Peyer's patch (tissue), 4 donors: ENCODE data around the gene CD24. TPM values are rescaled to one million over a fixed set of nuclear protein-coding genes. Genes with fewer than 3 reads are reported as not detected.

Experiments used
- DNase-seq, 3 donors: peaks; one replicate each; pipeline ENCODE4 v3.0.0-alpha.2; 2017 to 2019
- H3K27ac ChIP-seq, 4 donors: fragments of 200-600 bp; sonication (generic); one replicate each; pipeline ENCODE4 v1.5.1; 2016 to 2019
- H3K27me3 ChIP-seq, 2 donors: fragments of 200-600 bp; sonication (generic); one replicate each; pipeline ENCODE4 v1.5.1; 2019
- H3K36me3 ChIP-seq, 3 donors: fragments of 200-600 bp; sonication (generic); one replicate each; pipeline ENCODE4 v1.5.1; 2016 to 2019
- H3K4me1 ChIP-seq, 4 donors: fragments of 200-600 bp; sonication (generic); one replicate each; pipeline ENCODE4 v1.5.1; 2016 to 2019
- H3K4me3 ChIP-seq, 4 donors: fragments of 200-600 bp; sonication (generic); 1 replicate in 3 of 4; 2 replicates in 1 of 4; pipeline ENCODE4 v1.5.1; 2016 to 2019; ENCODE audit warnings: mild to moderate bottlenecking in 1 of 4
- H3K9me3 ChIP-seq, 4 donors: fragments of 200-600 bp; sonication (generic); one replicate each; pipeline ENCODE4 v1.5.1; 2016 to 2019; ENCODE audit warnings: mild to moderate bottlenecking in 1 of 4
- CTCF ChIP-seq, 6 experiments: fragments of 450-650 bp in 4 of 6; fragments of 200-600 bp in 2 of 6; sonication (generic) in 1 of 6; IDR thresholded peaks; one replicate each; pipeline ENCODE4 v1.5.1; 2017 to 2019; ENCODE audit warnings: antibody characterized with exemption in 6 of 6, mild to moderate bottlenecking in 3 of 6, moderate library complexity in 1 of 6
- POLR2A ChIP-seq, 2 donors: fragments of 450-650 bp; IDR thresholded peaks; one replicate each; pipeline ENCODE4 v1.5.1; 2017; ENCODE audit warnings: antibody characterized with exemption in 2 of 2, mild to moderate bottlenecking in 2 of 2, moderate library complexity in 2 of 2
- total RNA-seq, 4 donors: library from RNA; depleted of rRNA; stranded (reverse); fragments of >200 nt; gene quantifications; one replicate each; pipeline ENCODE4 v1.1.0, GENCODE V29; 2016

The CD24 gene
- total RNA-seq, 4 donors from 2014 or later = 38.9 to 119 (median 68.9) TPM

- H3K27ac ChIP-seq = no peak overlapping the region
- DNase-seq = no peak
Observed at GRCh38 chr6:106966671-106967640, 7.6 kb downstream of the CD24 start.

GRCh38 chr6:106966229-106966628 lies 8.3 kb downstream of the CD24 start:
- H3K9me3 ChIP-seq = no peaks in the 10 kb centered on the region
- no peak for DNase-seq
- TF ChIP-seq CTCF (IDR thresholded peaks at IDR 0.05) = no peak
- no peak for TF ChIP-seq POLR2A (IDR thresholded peaks at IDR 0.05)
- H3K36me3 ChIP-seq = no peaks in the 10 kb centered on the region
- no peak overlapping the region for H3K4me3 ChIP-seq
- no peak overlapping the region for H3K27ac ChIP-seq
- no peaks in the 10 kb centered on the region for H3K27me3 ChIP-seq
- H3K4me1 ChIP-seq = no peaks in the 10 kb centered on the region

More at GRCh38 chr6:106966671-106967640, 7.6 kb downstream of the CD24 start:
- TF ChIP-seq CTCF (IDR thresholded peaks at IDR 0.05) (no peak), POLR2A (IDR thresholded peaks at IDR 0.05) (no peak)
- Histone ChIP-seq H3K27me3 (no peaks in the 10 kb centered on the region), H3K36me3 (no peaks in the 10 kb centered on the region), H3K9me3 (no peaks in the 10 kb centered on the region), H3K4me1 (no peaks in the 10 kb centered on the region), H3K4me3 (no peak overlapping the region)

- Histone ChIP-seq H3K27me3 (no peaks in the 10 kb centered on the region), H3K4me1 (no peaks in the 10 kb centered on the region), H3K27ac (no peak overlapping the region), H3K9me3 (no peaks in the 10 kb centered on the region), H3K36me3 (no peaks in the 10 kb centered on the region), H3K4me3 (no peak overlapping the region)
- TF ChIP-seq CTCF (IDR thresholded peaks at IDR 0.05) (no peak), POLR2A (IDR thresholded peaks at IDR 0.05) (no peak)
- no peak for DNase-seq
Observed at GRCh38 chr6:106964954-106965353, 9.6 kb downstream of the CD24 start.

GRCh38 chr6:106964099-106964498 lies 10.4 kb downstream of the CD24 start:
- TF ChIP-seq POLR2A (IDR thresholded peaks at IDR 0.05) (no peak), CTCF (IDR thresholded peaks at IDR 0.05) (no peak)
- H3K9me3 ChIP-seq = no peaks in the 10 kb centered on the region

GRCh38 chr6:106963544-106963943 lies 11.0 kb downstream of the CD24 start:
- H3K36me3 ChIP-seq = no peaks in the 10 kb centered on the region

More at GRCh38 chr6:106964099-106964498, 10.4 kb downstream of the CD24 start:
- Histone ChIP-seq H3K27me3 (no peaks in the 10 kb centered on the region), H3K4me1 (no peaks in the 10 kb centered on the region), H3K4me3 (no peak overlapping the region), H3K27ac (no peak overlapping the region), H3K36me3 (no peaks in the 10 kb centered on the region)
- DNase-seq = no peak

More at GRCh38 chr6:106963544-106963943, 11.0 kb downstream of the CD24 start:
- Histone ChIP-seq H3K4me3 (no peak overlapping the region), H3K27ac (no peak overlapping the region), H3K27me3 (no peaks in the 10 kb centered on the region), H3K9me3 (no peaks in the 10 kb centered on the region), H3K4me1 (no peaks in the 10 kb centered on the region)
- no peak for DNase-seq
- TF ChIP-seq POLR2A (IDR thresholded peaks at IDR 0.05) (no peak), CTCF (IDR thresholded peaks at IDR 0.05) (no peak)
